ENCODE data around the gene CORO2B.

CORO2B gene

GRCh38 chr15:68732451-68732850 lies 153.7 kb downstream of the CORO2B start:
- H3K27me3 ChIP-seq (ENCODE audit: control insufficient read depth, insufficient read depth, low read length) = no peaks in the 10 kb centered on the region
- TF ChIP-seq CTCF (IDR thresholded peaks at IDR 0.05) = no peak
- H2AFZ ChIP-seq = peak overlapping the region; percentile 5
- peaks cover 12% of the 10 kb centered on the region for H3K4me1 ChIP-seq
- no peaks in the 10 kb centered on the region for H3K9me3 ChIP-seq (ENCODE audit: control insufficient read depth, low read length)
- no peak overlapping the region for H3K27ac ChIP-seq
- no peak overlapping the region for H3K4me2 ChIP-seq (ENCODE audit: low read length)
- H3K79me2 ChIP-seq = no peaks in the 10 kb centered on the region
- no peak overlapping the region for H3K9ac ChIP-seq
- H3K36me3 ChIP-seq (ENCODE audit: control insufficient read depth, insufficient read depth, low read length) = no peaks in the 10 kb centered on the region
- no peak overlapping the region for H3K4me3 ChIP-seq (ENCODE audit: low read depth, low read length)

DNA sequence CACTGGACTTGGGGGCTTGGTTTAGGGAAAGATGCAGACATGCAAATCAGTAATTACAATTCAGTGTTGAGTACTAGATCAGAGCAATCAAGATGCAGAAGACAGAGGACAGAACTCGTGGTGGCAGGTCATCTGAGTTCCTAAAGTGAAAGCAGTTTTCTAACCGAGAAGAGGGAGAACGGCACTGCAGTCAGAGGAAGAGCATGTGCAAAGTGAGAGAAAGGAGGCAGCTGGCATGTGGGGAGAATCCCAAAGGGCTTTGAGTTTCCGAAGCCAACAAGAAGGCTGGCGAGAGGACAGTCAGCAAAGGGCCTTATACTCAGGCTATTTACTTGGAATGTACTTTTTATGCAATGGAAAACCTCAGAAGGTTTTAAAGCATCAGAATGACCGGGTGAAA lies 154.9 kb downstream of the CORO2B start:
- no peak overlapping the region for H3K9ac ChIP-seq
- TF ChIP-seq CTCF (IDR thresholded peaks at IDR 0.05) = no peak
- no peaks in the 10 kb centered on the region for H3K9me3 ChIP-seq (ENCODE audit: control insufficient read depth, low read length)
- no peak overlapping the region for H3K27ac ChIP-seq
- H3K27me3 ChIP-seq (ENCODE audit: control insufficient read depth, insufficient read depth, low read length) = no peaks in the 10 kb centered on the region
- H2AFZ ChIP-seq = no peak overlapping the region
- no peak overlapping the region for H3K4me3 ChIP-seq (ENCODE audit: low read depth, low read length)
- peaks cover 12% of the 10 kb centered on the region for H3K4me1 ChIP-seq
- no peak overlapping the region for H3K4me2 ChIP-seq (ENCODE audit: low read length)
- H3K79me2 ChIP-seq = no peaks in the 10 kb centered on the region
- no peaks in the 10 kb centered on the region for H3K36me3 ChIP-seq (ENCODE audit: control insufficient read depth, insufficient read depth, low read length)

DNA sequence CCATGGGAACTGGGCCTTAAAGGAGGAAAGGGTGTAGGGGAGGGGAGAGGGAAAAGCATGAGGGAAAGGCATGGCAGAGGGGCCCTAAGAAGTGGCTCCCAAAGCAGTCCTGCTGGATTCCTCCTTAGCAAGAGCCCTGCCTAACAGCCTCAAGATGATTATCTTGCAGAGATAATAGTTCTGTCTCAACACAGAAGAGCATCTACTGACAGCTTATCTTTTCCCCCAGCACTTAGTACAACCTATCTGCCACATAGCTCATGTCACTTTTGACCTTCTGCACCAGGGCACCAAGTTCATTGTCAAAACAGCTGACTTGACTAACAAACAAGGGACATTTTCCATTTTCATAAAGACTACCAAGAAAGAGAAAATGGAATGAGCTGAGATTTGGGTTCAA lies 155.6 kb downstream of the CORO2B start:
- Histone ChIP-seq H3K27me3 (ENCODE audit: control insufficient read depth, insufficient read depth, low read length) (no peaks in the 10 kb centered on the region), H3K9ac (no peak overlapping the region), H3K9me3 (ENCODE audit: control insufficient read depth, low read length) (no peaks in the 10 kb centered on the region), H3K4me3 (ENCODE audit: low read depth, low read length) (no peak overlapping the region), H3K27ac (no peak overlapping the region), H2AFZ (no peak overlapping the region), H3K36me3 (ENCODE audit: control insufficient read depth, insufficient read depth, low read length) (no peaks in the 10 kb centered on the region), H3K4me1 (peaks cover 12% of the 10 kb centered on the region), H3K79me2 (no peaks in the 10 kb centered on the region), H3K4me2 (ENCODE audit: low read length) (no peak overlapping the region)
- no peak for TF ChIP-seq CTCF (IDR thresholded peaks at IDR 0.05)

- Histone ChIP-seq H3K27me3 (ENCODE audit: control insufficient read depth, insufficient read depth, low read length) (no peaks in the 10 kb centered on the region), H3K4me2 (ENCODE audit: low read length) (no peak overlapping the region), H3K9me3 (ENCODE audit: control insufficient read depth, low read length) (no peaks in the 10 kb centered on the region), H3K79me2 (no peaks in the 10 kb centered on the region), H3K36me3 (ENCODE audit: control insufficient read depth, insufficient read depth, low read length) (no peaks in the 10 kb centered on the region), H3K9ac (no peak overlapping the region), H3K4me1 (peaks cover 12% of the 10 kb centered on the region), H2AFZ (no peak overlapping the region), H3K27ac (no peak overlapping the region), H3K4me3 (ENCODE audit: low read depth, low read length) (no peak overlapping the region)
- TF ChIP-seq CTCF (IDR thresholded peaks at IDR 0.05) = no peak
Measured at GRCh38 chr15:68734881-68735280, 156.1 kb downstream of the CORO2B start.

- H3K4me2 ChIP-seq (ENCODE audit: low read length) = peak overlapping the region; percentile 4
- no peaks in the 10 kb centered on the region for H3K9me3 ChIP-seq (ENCODE audit: control insufficient read depth, low read length)
- no peaks in the 10 kb centered on the region for H3K36me3 ChIP-seq (ENCODE audit: control insufficient read depth, insufficient read depth, low read length)
- no peak overlapping the region for H3K4me3 ChIP-seq (ENCODE audit: low read depth, low read length)
- no peaks in the 10 kb centered on the region for H3K79me2 ChIP-seq
- no peaks in the 10 kb centered on the region for H3K27me3 ChIP-seq (ENCODE audit: control insufficient read depth, insufficient read depth, low read length)
- TF ChIP-seq CTCF (IDR thresholded peaks at IDR 0.05) = no peak
- H3K27ac ChIP-seq = no peak overlapping the region
- H3K9ac ChIP-seq = no peak overlapping the region
- peaks cover 8% of the 10 kb centered on the region for H3K4me1 ChIP-seq
- no peak overlapping the region for H2AFZ ChIP-seq
Measured at GRCh38 chr15:68735610-68736009, 156.8 kb downstream of the CORO2B start.

Data from parathyroid adenoma (tissue), 2 donors.